Ishikawa (cell line): ENCODE data around the gene KRTAP9-9.

Source experiments
- CEBPB ChIP-seq: IDR thresholded peaks from 2 replicates; pipeline ENCODE4 v1.6.1; 2012
- CREB1 ChIP-seq: IDR thresholded peaks from 2 replicates; pipeline ENCODE4 v1.6.1; 2012; ENCODE audit warnings: low read depth
- EGR1 ChIP-seq: IDR thresholded peaks from 2 replicates; pipeline ENCODE4 v1.6.1; 2012
- EP300 ChIP-seq: IDR thresholded peaks from 2 replicates; pipeline ENCODE4 v1.6.1; 2012; ENCODE audit warnings: borderline replicate concordance
- FOXM1 ChIP-seq: IDR thresholded peaks from 2 replicates; pipeline ENCODE4 v1.6.1; 2012; ENCODE audit warnings: low read depth, borderline replicate concordance
- MAX ChIP-seq: IDR thresholded peaks from 2 replicates; pipeline ENCODE4 v1.6.1; 2012
- NFIC ChIP-seq: IDR thresholded peaks from 2 replicates; pipeline ENCODE4 v1.6.1; 2012
- RAD21 ChIP-seq: IDR thresholded peaks from 2 replicates; pipeline ENCODE4 v1.6.1; 2012; ENCODE audit warnings: low read depth
- REST ChIP-seq: IDR thresholded peaks from 2 replicates; pipeline ENCODE4 v1.6.1; 2012; ENCODE audit warnings: low read depth, mild to moderate bottlenecking
- TAF1 ChIP-seq: IDR thresholded peaks from 2 replicates; pipeline ENCODE4 v1.6.1; 2012; ENCODE audit warnings: low read depth, mild to moderate bottlenecking
- TCF12 ChIP-seq: IDR thresholded peaks from 2 replicates; pipeline ENCODE4 v1.6.1; 2012; ENCODE audit warnings: low read depth
- TEAD4 ChIP-seq: IDR thresholded peaks from 2 replicates; pipeline ENCODE4 v1.6.1; 2012
- USF1 ChIP-seq: IDR thresholded peaks from 2 replicates; pipeline ENCODE4 v1.6.1; 2012
- YY1 ChIP-seq: IDR thresholded peaks from 2 replicates; pipeline ENCODE4 v1.6.1; 2012; ENCODE audit warnings: low read depth
- ZBTB7A ChIP-seq: IDR thresholded peaks from 2 replicates; pipeline ENCODE4 v1.6.1; 2012; ENCODE audit warnings: low read depth

Gene KRTAP9-9

GRCh38 chr17:41251261-41251660 lies 3.9 kb upstream of the KRTAP9-9 start:
- no peak for TF ChIP-seq CEBPB

- TF ChIP-seq TAF1 (no peak), EP300 (no peak), TEAD4 (no peak), EGR1 (no peak), NFIC (no peak), REST (no peak), MAX (no peak)
Observed at GRCh38 chr17:41254861-41255260, 323 bp upstream of the KRTAP9-9 start.

DNA sequence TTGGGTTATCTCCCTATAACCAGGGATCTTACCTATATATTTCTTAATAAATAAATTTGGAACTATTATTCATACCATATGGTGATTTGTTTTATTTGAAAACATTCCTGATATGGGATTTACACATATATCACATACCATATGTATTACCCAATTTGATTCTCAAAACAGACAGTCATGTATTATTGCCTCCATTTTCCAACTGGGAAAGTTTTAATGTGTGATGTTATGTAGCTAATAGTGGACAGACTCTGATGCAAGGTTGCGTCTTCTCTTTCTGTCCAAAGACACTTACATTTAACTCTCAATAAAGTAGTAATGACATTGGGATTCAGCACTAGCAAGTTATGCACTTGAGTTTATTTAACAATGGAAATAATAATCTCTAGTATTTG lies 1.1 kb downstream of the KRTAP9-9 start:
- TF ChIP-seq TAF1 = no peak

DNA sequence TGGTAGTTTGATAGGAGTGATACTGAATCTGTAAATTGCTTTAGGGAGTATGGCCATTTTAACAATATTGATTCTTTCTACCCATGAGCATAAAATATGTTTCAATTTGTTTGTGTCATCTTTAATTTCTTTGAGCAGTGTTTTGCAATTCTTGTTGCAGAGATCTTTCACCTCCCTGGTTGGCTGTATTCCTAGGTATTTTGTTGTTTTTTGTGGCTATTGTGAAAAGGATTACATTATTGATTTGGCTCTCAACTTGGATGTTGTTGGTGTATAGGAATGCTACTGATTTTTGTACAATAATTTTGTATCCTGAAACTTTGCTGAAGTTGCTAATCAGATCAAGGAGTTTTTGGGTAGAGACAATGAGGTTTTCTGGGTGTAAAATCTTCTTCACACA lies 3.2 kb downstream of the KRTAP9-9 start:
- TF ChIP-seq CREB1 (no peak), NFIC (no peak), FOXM1 (no peak), EP300 (no peak)

DNA sequence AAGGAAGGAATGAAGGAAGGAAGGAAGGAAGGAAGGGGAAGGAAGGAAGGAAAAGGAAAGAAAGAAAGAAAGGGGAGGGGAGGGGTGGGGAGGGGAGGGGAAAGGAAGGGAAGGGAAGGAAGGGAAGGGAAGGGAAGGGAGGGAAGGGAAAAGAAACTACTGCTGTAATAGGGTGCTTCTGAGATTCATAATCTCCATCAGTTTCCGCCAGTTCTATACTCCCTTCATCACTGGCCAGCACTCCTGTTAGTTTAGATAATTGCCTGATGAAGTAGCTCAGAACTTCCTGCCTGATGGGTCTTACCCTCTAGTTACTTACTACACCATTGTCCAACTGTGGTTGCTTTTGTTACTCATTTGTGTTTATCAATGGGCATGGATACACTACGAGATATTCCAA lies 8.0 kb downstream of the KRTAP9-9 start:
- TF ChIP-seq MAX = no peak
- TF ChIP-seq USF1 = no peak
- TF ChIP-seq ZBTB7A = no peak
- no peak for TF ChIP-seq TAF1
- no peak for TF ChIP-seq CEBPB
- no peak for TF ChIP-seq EP300
- TF ChIP-seq CREB1 = no peak
- no peak for TF ChIP-seq EGR1
- TF ChIP-seq TEAD4 = no peak
- TF ChIP-seq FOXM1 = no peak
- no peak for TF ChIP-seq NFIC
- no peak for TF ChIP-seq YY1
- TF ChIP-seq RAD21 = no peak

DNA sequence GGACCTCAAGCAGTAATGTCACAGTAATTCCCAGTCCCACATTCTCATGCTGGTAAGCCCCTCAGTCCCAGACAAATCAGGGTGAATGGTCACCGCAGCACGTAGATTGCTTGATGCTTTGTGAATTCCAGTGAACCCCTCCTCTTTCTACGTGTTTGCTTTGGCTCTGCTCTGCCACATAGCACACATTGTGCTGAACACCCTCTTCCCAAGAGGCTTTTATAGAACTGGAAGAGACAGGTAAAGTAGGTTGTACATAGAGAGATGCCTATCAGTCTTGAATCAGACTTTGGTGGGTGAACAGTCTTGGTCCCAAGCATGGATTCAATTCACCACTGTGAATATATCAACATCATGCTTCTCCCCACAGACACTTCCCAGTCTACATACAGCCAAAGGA lies 9.4 kb downstream of the KRTAP9-9 start:
- TF ChIP-seq REST (no peak), NFIC (no peak), RAD21 (no peak), TCF12 (no peak), EP300 (no peak), FOXM1 (no peak), MAX (no peak), TEAD4 (no peak), ZBTB7A (no peak), USF1 (no peak), CREB1 (no peak), YY1 (no peak), EGR1 (no peak), TAF1 (no peak), CEBPB (no peak)

DNA sequence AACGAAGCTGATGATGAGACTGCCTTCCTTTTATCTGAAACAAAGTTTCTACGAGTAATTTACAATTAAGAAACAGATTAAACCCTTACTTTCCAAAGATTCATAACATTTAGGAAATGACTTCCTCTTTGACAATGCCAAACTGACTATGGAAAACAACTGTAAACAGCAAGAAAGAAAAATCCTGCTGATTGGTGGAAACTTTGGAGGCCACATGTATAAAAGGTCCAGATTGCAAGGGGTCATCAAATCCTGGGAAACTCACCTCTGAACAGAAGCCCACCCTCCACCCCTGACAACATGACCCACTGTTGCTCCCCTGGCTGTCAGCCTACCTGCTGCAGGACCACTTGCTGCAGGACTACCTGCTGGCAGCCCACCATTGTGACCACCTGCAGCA lies 9.9 kb downstream of the KRTAP9-9 start, which contains the start of gene KRTAP9-6:
KRTAP9-6 (plus strand) TSS at position 301 of the 400 bp plus-strand sequence; CDS start at position 301, 0 bp downstream.
- TF ChIP-seq CREB1 = no peak
- TF ChIP-seq TCF12 = no peak
- no peak for TF ChIP-seq TAF1
- no peak for TF ChIP-seq ZBTB7A
- TF ChIP-seq TEAD4 = no peak
- no peak for TF ChIP-seq NFIC
